ENCODE results near the gene CPA4.

The CPA4 gene

DNA sequence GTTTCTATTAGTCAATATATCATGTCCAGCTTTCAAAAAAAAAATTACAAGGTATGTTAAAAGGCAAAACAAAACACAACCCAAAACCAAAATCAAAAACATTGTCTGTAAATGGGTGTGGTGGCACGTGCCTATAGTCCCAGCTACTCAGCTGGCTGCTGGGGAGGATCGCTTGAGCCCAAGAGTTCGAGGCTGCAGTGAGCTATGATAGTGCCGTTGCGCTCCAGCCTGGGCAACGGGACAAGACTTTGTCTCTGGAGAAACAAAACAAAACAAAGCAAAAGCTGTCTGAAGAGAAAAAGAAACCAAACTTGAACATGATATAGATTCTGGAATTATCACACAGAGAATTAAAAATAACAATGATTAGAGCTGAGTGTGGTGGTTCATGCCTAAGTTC is 41.3 kb downstream of the CPA4 start:
- Histone ChIP-seq H3K4me3 (ENCODE audit: low read length) (no peak overlapping the region), H3K9me3 (ENCODE audit: control insufficient read depth, low read depth, low read length) (no peaks in the 10 kb centered on the region), H3K9ac (ENCODE audit: low read length) (no peak overlapping the region), H3K36me3 (ENCODE audit: control insufficient read depth, low read depth, low read length) (no peaks in the 10 kb centered on the region), H3K27me3 (ENCODE audit: control insufficient read depth, insufficient read depth, low read length) (no peaks in the 10 kb centered on the region), H3K27ac (ENCODE audit: low read length) (no peak overlapping the region), H3K4me1 (ENCODE audit: control insufficient read depth, low read depth, low read length) (peaks cover 14% of the 10 kb centered on the region)

DNA sequence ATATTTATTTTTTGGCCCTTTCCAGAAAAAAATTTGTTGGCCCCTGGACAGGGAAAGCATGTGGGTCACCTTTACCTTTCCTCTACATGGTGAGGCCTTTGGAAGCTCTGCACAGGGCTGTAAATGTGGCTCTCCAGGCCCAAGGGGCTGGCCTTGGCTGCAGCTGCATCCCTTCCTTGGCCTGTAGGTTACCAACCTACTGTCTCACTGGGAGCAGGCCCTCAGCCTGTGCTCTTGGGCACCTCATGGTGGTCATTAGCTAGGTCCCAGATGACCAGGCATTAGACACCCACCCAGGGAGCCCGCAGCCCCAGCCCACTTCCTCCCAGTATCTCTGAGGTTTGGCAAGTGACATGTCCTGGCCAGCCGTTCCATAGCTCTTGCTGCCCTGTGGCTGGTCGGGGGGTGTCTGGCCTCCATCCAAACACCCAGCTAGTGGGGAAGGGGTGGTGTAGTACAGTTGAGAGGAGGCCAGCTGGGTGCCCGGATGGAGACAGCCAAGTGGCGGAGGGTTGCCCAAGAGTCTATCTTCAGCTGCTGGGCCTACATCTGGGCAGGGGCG is 44.5 kb downstream of the CPA4 start:
- Histone ChIP-seq H3K36me3 (ENCODE audit: control insufficient read depth, low read depth, low read length) (no peaks in the 10 kb centered on the region), H3K9me3 (ENCODE audit: control insufficient read depth, low read depth, low read length) (no peaks in the 10 kb centered on the region), H3K4me3 (ENCODE audit: low read length) (no peak overlapping the region), H3K27me3 (ENCODE audit: control insufficient read depth, insufficient read depth, low read length) (no peaks in the 10 kb centered on the region), H3K9ac (ENCODE audit: low read length) (no peak overlapping the region), H3K4me1 (ENCODE audit: control insufficient read depth, low read depth, low read length) (peaks cover 14% of the 10 kb centered on the region), H3K27ac (ENCODE audit: low read length) (no peak overlapping the region)

DNA sequence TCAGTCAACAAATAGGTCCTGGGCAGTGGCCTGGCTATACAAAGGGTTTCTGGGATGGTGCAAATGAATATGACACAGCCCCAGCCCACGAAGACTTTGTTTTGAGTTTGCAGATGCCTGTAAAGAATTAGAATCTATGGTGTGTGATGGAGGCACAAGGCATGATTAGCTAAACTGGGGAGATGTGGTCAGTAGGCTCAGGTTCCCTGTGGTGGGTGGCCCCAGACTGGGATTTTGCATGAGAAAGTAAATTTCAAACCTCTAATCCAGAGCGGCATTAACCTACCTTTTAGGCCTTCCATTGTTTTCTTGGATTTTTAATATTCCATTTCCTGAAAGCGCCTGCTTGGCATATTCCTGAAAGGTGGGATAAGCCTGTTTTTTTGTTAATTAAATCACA is 45.3 kb downstream of the CPA4 start:
- Histone ChIP-seq H3K36me3 (ENCODE audit: control insufficient read depth, low read depth, low read length) (no peaks in the 10 kb centered on the region), H3K9me3 (ENCODE audit: control insufficient read depth, low read depth, low read length) (no peaks in the 10 kb centered on the region), H3K27me3 (ENCODE audit: control insufficient read depth, insufficient read depth, low read length) (no peaks in the 10 kb centered on the region), H3K9ac (ENCODE audit: low read length) (no peak overlapping the region), H3K4me1 (ENCODE audit: control insufficient read depth, low read depth, low read length) (peaks cover 14% of the 10 kb centered on the region), H3K4me3 (ENCODE audit: low read length) (no peak overlapping the region), H3K27ac (ENCODE audit: low read length) (no peak overlapping the region)

DNA sequence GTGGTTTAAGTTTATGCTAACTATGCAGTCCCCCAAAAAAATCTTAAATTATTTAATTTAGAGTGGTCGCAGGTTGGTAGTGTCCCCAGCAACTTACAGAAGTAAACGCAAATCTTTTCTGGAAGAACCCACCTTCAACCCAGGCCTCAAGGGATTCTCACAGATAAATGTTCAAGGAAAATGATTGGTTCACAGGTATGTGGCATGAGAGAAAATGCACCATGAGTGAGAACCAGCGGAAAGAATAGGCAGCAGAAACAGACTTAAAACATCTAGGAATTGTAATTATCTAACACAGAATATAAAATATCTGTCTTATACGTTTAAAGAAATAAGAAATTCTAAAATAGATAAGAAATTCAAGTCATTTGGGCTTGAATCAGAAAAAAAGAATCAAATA is 48.9 kb downstream of the CPA4 start:
- H3K27ac ChIP-seq (ENCODE audit: low read length), result no peak overlapping the region
- no peak overlapping the region for H3K9ac ChIP-seq (ENCODE audit: low read length)
- no peaks in the 10 kb centered on the region for H3K36me3 ChIP-seq (ENCODE audit: control insufficient read depth, low read depth, low read length)
- H3K27me3 ChIP-seq (ENCODE audit: control insufficient read depth, insufficient read depth, low read length), result no peaks in the 10 kb centered on the region
- no peak overlapping the region for H3K4me3 ChIP-seq (ENCODE audit: low read length)
- H3K9me3 ChIP-seq (ENCODE audit: control insufficient read depth, low read depth, low read length), result no peaks in the 10 kb centered on the region
- H3K4me1 ChIP-seq (ENCODE audit: control insufficient read depth, low read depth, low read length), result peaks cover 29% of the 10 kb centered on the region

DNA sequence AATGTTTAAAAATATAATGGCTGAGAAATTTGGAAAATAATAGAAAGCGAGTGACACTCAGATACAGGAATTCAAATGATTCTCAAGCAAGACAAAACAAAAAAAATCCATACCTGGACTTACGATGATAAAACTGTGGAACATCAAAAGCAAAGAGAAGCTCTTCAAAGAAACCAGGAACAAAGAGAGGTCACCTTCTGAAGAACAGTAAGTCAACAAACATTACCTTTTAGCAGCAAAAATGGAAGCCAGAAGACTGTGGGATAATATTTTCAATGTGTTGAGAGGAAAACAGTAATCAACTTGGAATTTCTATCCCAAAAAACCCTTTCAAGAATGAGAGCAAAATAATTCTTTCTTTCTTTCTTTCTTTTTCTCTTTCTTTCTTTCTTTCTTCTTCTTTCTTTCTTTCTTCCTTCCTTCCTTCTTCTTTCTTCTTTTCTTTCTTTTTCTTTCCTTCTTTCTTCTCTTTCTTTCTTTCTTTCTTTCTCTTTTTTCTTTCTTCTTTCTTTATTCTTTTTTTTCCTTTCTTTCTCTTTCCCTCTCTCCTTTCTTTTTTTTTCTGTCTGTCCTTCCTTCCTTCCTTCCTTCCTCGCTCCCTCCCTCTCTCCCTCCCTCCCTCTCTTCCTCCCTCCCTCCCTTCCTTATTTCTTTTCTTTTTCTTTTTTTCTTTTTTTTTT is 49.9 kb downstream of the CPA4 start:
- H3K27ac ChIP-seq (ENCODE audit: low read length), result no peak overlapping the region

DNA sequence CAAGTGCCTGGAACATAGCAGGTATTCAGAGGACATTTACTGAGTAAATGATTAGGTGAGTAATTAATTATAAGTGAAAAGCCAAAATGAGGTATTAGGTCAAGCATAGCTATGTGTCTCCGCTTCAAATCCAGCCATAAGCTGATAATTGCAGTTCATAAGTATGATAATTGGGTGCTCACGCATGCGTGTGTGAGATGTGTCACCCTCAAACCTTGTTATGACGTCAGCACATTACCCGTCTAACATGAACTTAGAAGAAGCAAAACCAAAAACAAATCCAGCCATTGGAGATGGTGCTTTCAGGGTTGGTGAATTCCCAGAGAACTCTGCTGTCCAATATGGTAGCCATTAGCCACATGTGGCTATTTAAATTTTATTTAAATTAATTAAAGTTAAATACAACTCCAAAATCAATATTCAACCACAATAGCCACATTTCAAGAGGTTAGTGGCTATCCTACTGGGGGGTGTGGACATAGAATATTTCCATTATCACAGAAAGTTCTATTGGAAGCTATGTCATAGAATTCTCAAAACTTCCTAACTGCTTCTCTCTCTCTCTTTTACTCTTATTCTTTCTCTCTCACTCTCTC is 51.4 kb downstream of the CPA4 start, which contains the start of gene CPA5:
Gene CPA5, plus strand, starts transcription at position 546 of the 596 bp plus-strand sequence. CDS start 1,670 bp downstream, outside the sequence.
- no peaks in the 10 kb centered on the region for H3K36me3 ChIP-seq (ENCODE audit: control insufficient read depth, low read depth, low read length)
- H3K27ac ChIP-seq (ENCODE audit: low read length), result no peak within 1 kb of the TSS
- H3K9ac ChIP-seq (ENCODE audit: low read length), result no peak within 1 kb of the TSS
- peaks cover 15% of the 10 kb centered on the region for H3K4me1 ChIP-seq (ENCODE audit: control insufficient read depth, low read depth, low read length)
- no peaks in the 10 kb centered on the region for H3K27me3 ChIP-seq (ENCODE audit: control insufficient read depth, insufficient read depth, low read length)
- H3K9me3 ChIP-seq (ENCODE audit: control insufficient read depth, low read depth, low read length), result no peaks in the 10 kb centered on the region
- peak within 1 kb of the TSS; percentile 0 for H3K4me3 ChIP-seq (ENCODE audit: low read length)

More for the DNA sequence above, 49.9 kb downstream of the CPA4 start:
- Histone ChIP-seq H3K9ac (ENCODE audit: low read length) (no peak overlapping the region), H3K4me3 (ENCODE audit: low read length) (no peak overlapping the region), H3K4me1 (ENCODE audit: control insufficient read depth, low read depth, low read length) (peaks cover 28% of the 10 kb centered on the region), H3K9me3 (ENCODE audit: control insufficient read depth, low read depth, low read length) (no peaks in the 10 kb centered on the region), H3K27me3 (ENCODE audit: control insufficient read depth, insufficient read depth, low read length) (no peaks in the 10 kb centered on the region), H3K36me3 (ENCODE audit: control insufficient read depth, low read depth, low read length) (no peaks in the 10 kb centered on the region)

DNA sequence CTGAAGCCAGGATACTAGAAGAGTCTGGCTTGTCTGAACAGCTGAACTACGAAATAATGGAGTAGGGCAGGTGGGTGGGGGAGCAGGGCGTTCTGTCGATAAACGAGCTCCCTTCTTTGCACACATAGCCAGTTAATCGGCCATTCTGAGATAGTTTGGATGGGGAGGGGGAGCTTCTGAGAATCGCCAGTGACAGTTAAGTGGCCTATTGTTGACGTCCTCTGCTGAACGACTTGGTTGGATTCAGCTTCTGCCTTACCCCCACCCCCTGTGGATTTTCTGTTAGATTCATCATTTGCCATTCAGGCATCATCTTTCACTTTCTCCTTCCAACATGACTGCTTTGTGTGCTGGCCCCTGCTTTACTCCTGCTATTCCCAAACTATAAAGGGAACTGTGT is 52.2 kb downstream of the CPA4 start:
- H3K36me3 ChIP-seq (ENCODE audit: control insufficient read depth, low read depth, low read length), result no peaks in the 10 kb centered on the region
- no peaks in the 10 kb centered on the region for H3K27me3 ChIP-seq (ENCODE audit: control insufficient read depth, insufficient read depth, low read length)
- H3K9me3 ChIP-seq (ENCODE audit: control insufficient read depth, low read depth, low read length), result no peaks in the 10 kb centered on the region
- H3K4me1 ChIP-seq (ENCODE audit: control insufficient read depth, low read depth, low read length), result peaks cover 19% of the 10 kb centered on the region
- peak overlapping the region; percentile 0 for H3K4me3 ChIP-seq (ENCODE audit: low read length)
- no peak overlapping the region for H3K27ac ChIP-seq (ENCODE audit: low read length)
- no peak overlapping the region for H3K9ac ChIP-seq (ENCODE audit: low read length)

DNA sequence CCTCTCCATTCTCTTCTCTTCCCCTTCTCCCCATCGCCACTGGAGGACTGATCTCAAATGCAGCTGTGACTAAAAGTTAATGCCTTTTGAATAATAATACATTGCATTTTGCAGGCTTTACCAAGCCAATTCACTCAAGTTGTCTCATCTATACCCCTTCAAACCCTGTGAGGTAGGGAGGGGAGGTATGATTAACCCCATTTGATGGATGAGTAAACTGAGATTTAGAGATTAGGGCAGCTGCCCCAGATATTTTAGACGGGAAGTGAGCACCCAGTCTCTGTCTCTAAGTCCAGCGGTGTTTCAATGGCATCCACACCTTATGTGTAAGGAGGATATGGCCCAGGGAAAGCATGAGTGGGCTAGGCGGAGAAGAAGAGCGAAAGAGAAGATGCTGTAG is 52.8 kb downstream of the CPA4 start:
- no peak overlapping the region for H3K9ac ChIP-seq (ENCODE audit: low read length)
- peak overlapping the region; percentile 0 for H3K4me3 ChIP-seq (ENCODE audit: low read length)
- no peaks in the 10 kb centered on the region for H3K27me3 ChIP-seq (ENCODE audit: control insufficient read depth, insufficient read depth, low read length)
- no peak overlapping the region for H3K27ac ChIP-seq (ENCODE audit: low read length)
- peaks cover 20% of the 10 kb centered on the region for H3K4me1 ChIP-seq (ENCODE audit: control insufficient read depth, low read depth, low read length)
- no peaks in the 10 kb centered on the region for H3K9me3 ChIP-seq (ENCODE audit: control insufficient read depth, low read depth, low read length)
- H3K36me3 ChIP-seq (ENCODE audit: control insufficient read depth, low read depth, low read length), result no peaks in the 10 kb centered on the region

DNA sequence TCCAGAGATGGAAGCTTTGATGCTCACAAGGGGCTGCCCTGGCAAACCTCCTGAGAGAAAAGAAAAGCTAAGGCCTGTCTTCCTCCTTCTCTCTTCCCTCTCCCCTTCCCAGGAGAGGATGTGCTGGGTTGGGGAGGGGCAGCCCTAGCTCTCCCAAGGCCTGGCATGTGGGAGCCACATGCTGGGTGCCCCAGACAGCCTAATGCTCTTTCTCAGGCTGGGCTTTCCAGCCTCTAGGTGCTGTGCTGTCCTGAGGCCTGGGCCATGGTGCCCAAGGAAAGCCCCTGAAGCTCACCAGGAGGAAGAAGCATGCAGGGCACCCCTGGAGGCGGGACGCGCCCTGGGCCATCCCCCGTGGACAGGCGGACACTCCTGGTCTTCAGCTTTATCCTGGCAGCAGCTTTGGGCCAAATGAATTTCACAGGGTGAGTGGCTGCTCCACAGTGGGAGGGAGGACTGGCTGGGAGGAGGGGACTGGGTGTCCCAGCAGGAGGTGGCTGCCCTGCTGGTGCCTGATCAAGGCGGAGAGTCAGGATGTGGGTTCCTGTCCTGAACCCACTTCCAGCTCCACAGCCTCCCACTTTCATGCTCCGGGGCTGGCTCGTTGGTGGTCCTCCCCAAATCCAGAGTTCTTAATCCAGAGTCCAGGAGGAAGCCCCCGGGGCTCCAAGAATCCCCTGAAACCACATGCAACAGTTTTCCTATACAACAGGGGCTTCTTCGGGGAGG is 53.4 kb downstream of the CPA4 start:
- Histone ChIP-seq H3K9ac (ENCODE audit: low read length) (no peak overlapping the region), H3K9me3 (ENCODE audit: control insufficient read depth, low read depth, low read length) (no peaks in the 10 kb centered on the region), H3K4me1 (ENCODE audit: control insufficient read depth, low read depth, low read length) (peaks cover 23% of the 10 kb centered on the region), H3K27me3 (ENCODE audit: control insufficient read depth, insufficient read depth, low read length) (no peaks in the 10 kb centered on the region), H3K36me3 (ENCODE audit: control insufficient read depth, low read depth, low read length) (no peaks in the 10 kb centered on the region), H3K4me3 (ENCODE audit: low read length) (no peak overlapping the region), H3K27ac (ENCODE audit: low read length) (no peak overlapping the region)

DNA sequence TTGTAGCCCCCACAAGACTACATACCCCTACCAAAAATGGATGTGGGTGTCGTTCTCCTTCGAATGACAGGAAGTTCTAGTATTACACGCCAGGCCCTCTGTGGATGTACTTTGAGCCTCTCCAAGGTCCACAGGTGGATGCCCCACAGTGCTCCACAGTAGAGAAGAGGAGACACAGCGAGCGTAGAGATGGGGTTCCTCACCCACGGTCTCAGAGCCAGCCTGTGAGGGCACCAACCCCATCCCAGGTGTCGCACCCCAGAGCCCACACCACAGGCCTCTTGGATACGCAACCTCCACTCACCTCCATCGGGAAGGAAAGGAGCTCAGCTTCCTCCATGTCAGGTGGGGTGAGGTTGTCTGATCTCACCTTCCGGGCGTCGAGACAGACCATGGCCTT is 54.0 kb downstream of the CPA4 start:
- Histone ChIP-seq H3K9ac (ENCODE audit: low read length) (no peak overlapping the region), H3K27me3 (ENCODE audit: control insufficient read depth, insufficient read depth, low read length) (peaks cover 2% of the 10 kb centered on the region), H3K36me3 (ENCODE audit: control insufficient read depth, low read depth, low read length) (no peaks in the 10 kb centered on the region), H3K4me1 (ENCODE audit: control insufficient read depth, low read depth, low read length) (peaks cover 29% of the 10 kb centered on the region), H3K4me3 (ENCODE audit: low read length) (no peak overlapping the region), H3K27ac (ENCODE audit: low read length) (no peak overlapping the region), H3K9me3 (ENCODE audit: control insufficient read depth, low read depth, low read length) (no peaks in the 10 kb centered on the region)

DNA sequence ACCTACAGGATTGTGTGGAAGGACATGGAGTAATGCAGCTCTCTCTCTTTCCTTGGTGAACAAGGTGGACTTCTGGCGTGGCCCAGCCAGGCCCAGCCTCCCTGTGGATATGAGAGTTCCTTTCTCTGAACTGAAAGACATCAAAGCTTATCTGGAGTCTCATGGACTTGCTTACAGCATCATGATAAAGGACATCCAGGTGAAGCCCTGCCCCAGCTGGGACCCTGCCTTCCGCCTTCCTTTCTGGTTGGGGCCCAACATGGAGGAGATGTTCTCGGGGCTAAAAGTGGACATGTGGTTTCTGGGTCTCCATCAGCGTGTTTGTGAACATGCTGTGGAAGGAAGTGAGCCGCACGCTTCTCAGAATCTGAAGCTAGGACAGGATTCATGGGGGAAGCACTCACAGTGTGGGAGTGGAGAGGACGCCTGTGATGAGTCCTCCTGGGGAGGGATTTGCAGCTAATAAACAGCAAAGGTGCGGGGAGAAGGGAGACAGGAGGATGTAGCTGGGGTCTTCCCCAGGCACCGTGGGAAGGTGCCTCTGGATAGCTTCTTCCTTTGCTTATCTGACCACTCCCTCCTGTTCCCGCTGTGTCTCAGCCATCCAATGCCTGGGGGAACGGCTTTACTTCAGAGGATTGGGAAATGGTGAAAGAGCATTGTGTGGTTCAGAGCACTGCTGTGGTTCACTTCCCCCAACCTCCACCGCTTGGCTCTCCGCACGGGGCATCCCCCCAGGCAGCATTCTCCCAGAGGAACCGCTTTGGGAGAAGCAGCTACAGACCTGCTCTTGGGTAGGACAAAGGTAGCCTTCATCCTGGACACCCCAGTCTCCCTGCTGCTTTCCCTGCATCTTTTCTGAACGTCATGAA is 57.2 kb downstream of the CPA4 start:
- Histone ChIP-seq H3K9ac (ENCODE audit: low read length) (no peak overlapping the region), H3K27ac (ENCODE audit: low read length) (no peak overlapping the region), H3K4me1 (ENCODE audit: control insufficient read depth, low read depth, low read length) (peaks cover 36% of the 10 kb centered on the region)

More for the DNA sequence above, 57.2 kb downstream of the CPA4 start:
- Histone ChIP-seq H3K9me3 (ENCODE audit: control insufficient read depth, low read depth, low read length) (no peaks in the 10 kb centered on the region), H3K27me3 (ENCODE audit: control insufficient read depth, insufficient read depth, low read length) (peaks cover 3% of the 10 kb centered on the region), H3K36me3 (ENCODE audit: control insufficient read depth, low read depth, low read length) (no peaks in the 10 kb centered on the region), H3K4me3 (ENCODE audit: low read length) (no peak overlapping the region)

All from iPS-18a (cell line).